Measurements from ENCODE around the gene TMBIM6. TPM values are rescaled to one million over a fixed set of nuclear protein-coding genes. Genes with fewer than 3 reads are reported as not detected.

Gene TMBIM6
- total RNA-seq, 1 donor from 2014 or later = 370 TPM

- no peaks in the 10 kb centered on the region for H3K9me3 Mint-ChIP-seq
- TF ChIP-seq CTCF (conservative IDR thresholded peaks at IDR 0.05) = no peak
- H3K4me3 Mint-ChIP-seq = no peak overlapping the region
- no peak for DNase-seq (ENCODE audit: low read depth, low spot score)
- H3K27ac Mint-ChIP-seq (ENCODE audit: unreplicated experiment) = no peak overlapping the region
- H3K27me3 Mint-ChIP-seq (ENCODE audit: low read depth) = no peaks in the 10 kb centered on the region
- H3K4me1 Mint-ChIP-seq = peaks cover 4% of the 10 kb centered on the region
- no peaks in the 10 kb centered on the region for H3K36me3 Mint-ChIP-seq (ENCODE audit: low read depth)
Measured at GRCh38 chr12:49792976-49793580, 51.7 kb downstream of the TMBIM6 start.

DNA sequence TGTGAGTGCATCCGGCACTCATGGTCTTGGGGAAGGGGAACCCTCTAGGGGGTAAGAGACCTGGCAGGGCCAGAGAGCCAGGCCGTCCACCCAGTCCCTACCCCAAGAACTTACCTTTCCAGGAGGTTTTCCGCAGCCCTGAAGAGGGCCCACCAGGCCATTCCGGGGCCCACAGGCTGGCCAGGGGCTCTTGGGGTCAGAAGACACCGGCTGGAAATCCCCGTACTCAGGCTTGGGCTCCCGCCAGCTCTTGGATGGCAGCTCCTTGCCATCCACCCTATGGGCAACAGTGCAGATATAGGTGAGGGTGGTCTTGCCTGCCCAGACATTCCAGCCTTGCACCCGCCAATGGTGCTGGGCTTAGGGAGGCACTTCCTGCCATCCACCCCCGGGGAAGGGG lies 52.3 kb downstream of the TMBIM6 start:
- Mint-ChIP-seq H3K36me3 (ENCODE audit: low read depth) (no peaks in the 10 kb centered on the region), H3K4me1 (peaks cover 4% of the 10 kb centered on the region), H3K27ac (ENCODE audit: unreplicated experiment) (no peak overlapping the region), H3K4me3 (no peak overlapping the region), H3K27me3 (ENCODE audit: low read depth) (no peaks in the 10 kb centered on the region), H3K9me3 (no peaks in the 10 kb centered on the region)
- no peak for DNase-seq (ENCODE audit: low read depth, low spot score)
- no peak for TF ChIP-seq CTCF (conservative IDR thresholded peaks at IDR 0.05)

DNA sequence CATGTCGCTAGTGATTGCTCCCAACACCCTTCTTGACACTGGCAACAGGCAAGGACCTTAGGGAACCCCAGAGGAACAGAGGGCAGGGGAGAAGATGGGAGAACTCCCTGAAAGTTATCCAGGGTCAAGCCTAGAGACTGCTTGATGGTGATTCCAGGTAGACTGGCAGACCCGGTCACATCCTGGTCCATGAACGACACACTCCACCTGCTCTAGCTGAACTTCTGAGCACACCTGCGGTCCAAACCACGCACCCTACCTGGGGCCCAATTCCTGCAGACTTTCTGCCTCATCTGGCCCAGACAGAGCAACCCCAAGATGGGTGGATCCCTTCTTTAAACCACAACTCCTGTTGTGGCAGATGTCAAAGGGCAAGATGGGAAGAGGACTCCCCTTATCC lies 52.7 kb downstream of the TMBIM6 start:
- Mint-ChIP-seq H3K4me1 (peaks cover 4% of the 10 kb centered on the region), H3K27me3 (ENCODE audit: low read depth) (no peaks in the 10 kb centered on the region), H3K9me3 (no peaks in the 10 kb centered on the region), H3K36me3 (ENCODE audit: low read depth) (no peaks in the 10 kb centered on the region), H3K27ac (ENCODE audit: unreplicated experiment) (no peak overlapping the region), H3K4me3 (no peak overlapping the region)
- TF ChIP-seq CTCF (conservative IDR thresholded peaks at IDR 0.05) = no peak
- DNase-seq (ENCODE audit: low read depth, low spot score) = no peak

DNA sequence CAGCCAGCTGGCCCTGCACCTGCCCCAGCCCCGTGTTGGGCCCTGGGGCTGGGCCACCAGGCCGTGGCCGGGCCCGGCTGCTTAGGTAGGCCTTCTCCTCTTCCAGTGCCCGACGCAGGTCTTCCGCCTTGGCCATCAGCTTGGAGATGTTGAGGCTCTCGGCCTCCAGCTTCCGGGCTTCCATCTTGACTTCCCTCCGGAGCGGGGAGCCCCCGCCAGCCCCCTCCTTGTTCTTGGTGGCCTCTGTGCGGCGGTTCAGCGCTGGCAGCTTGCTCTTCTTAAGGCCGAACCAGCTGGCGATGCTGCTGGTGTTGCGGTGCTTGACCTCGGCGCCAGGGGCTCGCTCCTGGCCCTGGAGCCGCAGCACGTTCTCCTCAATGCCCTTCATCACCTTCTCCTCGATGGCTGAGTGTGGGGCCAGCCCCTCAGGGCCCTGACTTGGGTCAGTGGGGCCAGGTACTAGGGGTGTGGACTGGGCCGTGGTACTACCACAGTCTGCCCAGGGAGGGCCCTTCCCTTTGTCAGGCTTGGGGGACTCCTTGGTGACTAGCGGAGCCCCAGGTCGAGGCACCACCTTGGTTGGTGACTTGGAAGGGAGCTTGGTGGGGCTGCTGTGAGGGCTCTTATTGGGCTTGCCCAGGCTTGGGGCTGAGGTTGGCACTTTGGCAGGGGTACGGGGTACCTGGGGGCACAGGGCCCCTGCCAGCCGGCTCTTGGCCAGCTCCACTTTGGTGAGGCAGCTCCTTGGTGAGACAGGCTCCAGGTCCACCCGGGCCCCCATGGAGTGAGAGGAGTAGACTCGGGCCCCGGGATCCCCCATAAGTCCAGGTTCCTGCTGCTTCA lies 53.7 kb downstream of the TMBIM6 start:
- no peak overlapping the region for H3K27ac Mint-ChIP-seq (ENCODE audit: unreplicated experiment)
- H3K9me3 Mint-ChIP-seq = no peaks in the 10 kb centered on the region
- no peak for TF ChIP-seq CTCF (conservative IDR thresholded peaks at IDR 0.05)
- peaks cover 4% of the 10 kb centered on the region for H3K4me1 Mint-ChIP-seq
- no peak for DNase-seq (ENCODE audit: low read depth, low spot score)
- H3K36me3 Mint-ChIP-seq (ENCODE audit: low read depth) = peaks cover under 1% of the 10 kb centered on the region
- H3K27me3 Mint-ChIP-seq (ENCODE audit: low read depth) = no peaks in the 10 kb centered on the region
- no peak overlapping the region for H3K4me3 Mint-ChIP-seq

DNA sequence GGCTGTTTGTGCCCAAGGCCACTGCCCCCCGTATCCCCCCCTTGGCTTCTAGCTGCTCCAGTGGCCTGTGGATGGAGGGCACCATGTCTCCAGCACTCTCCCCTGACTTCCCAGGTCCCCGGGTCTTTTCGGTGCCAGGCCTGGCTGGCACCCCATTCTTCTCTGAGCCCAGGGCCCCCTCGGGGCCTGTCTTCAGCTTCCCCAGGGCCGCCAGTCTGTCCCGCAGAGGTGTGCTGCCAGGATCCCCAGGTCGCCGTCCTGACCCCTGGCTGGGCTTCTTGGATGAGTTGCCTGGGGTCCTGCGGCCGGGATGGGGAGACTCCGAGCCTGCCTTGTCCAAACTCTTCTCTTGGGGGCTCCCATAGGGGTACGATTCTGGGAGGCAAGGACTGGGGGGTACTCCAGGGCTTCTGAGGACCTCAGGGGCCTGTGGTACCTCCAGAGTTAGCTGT lies 54.3 kb downstream of the TMBIM6 start:
- Mint-ChIP-seq H3K27me3 (ENCODE audit: low read depth) (no peaks in the 10 kb centered on the region), H3K36me3 (ENCODE audit: low read depth) (peaks cover 6% of the 10 kb centered on the region), H3K9me3 (no peaks in the 10 kb centered on the region), H3K4me1 (peaks cover 4% of the 10 kb centered on the region), H3K27ac (ENCODE audit: unreplicated experiment) (no peak overlapping the region), H3K4me3 (no peak overlapping the region)
- DNase-seq (ENCODE audit: low read depth, low spot score) = no peak
- no peak for TF ChIP-seq CTCF (conservative IDR thresholded peaks at IDR 0.05)

All from neural crest cell (in vitro differentiated cells).